NT2/D1 (cell line): ENCODE measurements around the gene RALB.

Experiments used
- SUZ12 ChIP-seq: IDR thresholded peaks from 2 replicates; pipeline ENCODE4 v1.6.1; 2011; ENCODE audit not compliant: insufficient read length, insufficient read depth; ENCODE audit errors: extremely low read depth
- YY1 ChIP-seq: IDR thresholded peaks from 2 replicates; pipeline ENCODE4 v1.6.1; 2011; ENCODE audit not compliant: insufficient read length, insufficient read depth
- ZNF274 ChIP-seq: IDR thresholded peaks from 2 replicates; pipeline ENCODE4 v1.6.1; 2011; ENCODE audit warnings: mild to moderate bottlenecking, low read depth, low read length

DNA sequence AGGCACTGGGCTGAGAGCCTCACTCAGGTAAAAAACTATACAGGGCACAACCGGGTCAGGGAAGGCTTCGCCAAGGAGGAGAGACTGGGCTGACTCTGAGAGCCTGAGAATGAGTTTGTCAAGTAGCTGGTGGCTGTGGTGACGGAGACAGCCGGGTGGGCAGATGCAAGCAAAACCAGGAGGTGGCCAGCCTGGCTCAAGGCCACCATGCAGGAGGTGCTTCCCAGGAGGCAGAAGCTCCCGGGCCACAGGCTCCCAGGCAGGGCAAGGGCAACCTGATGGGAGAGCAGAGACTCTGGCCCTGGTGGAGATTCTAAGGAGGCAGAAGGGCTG, 90.4 kb downstream of the RALB start:
- no peak for TF ChIP-seq YY1
- no peak for TF ChIP-seq ZNF274
- no peak for TF ChIP-seq SUZ12
